Activated naive CD4-positive, alpha-beta T cell treated with anti-CD3 and anti-CD28 coated beads for 36 hours (primary cell): Measurements from ENCODE around the gene CPE. TPM values are rescaled to one million over a fixed set of nuclear protein-coding genes. Genes with fewer than 3 reads are reported as not detected.

ENCODE experiments used
- CTCF ChIA-PET: fragments of 350-600 bp; sonication (Branson Sonifier 250); formaldehyde crosslinking; loops from one replicate; lab custom pipeline; 2021; ENCODE audit warnings: antibody characterized with exemption; lab: Charles Lee
- DNase-seq: peaks from one replicate; pipeline ENCODE4 v3.0.0-alpha.2; 2020
- H3K27ac Mint-ChIP-seq: one replicate; pipeline ENCODE4 v1.8.0; 2021; ENCODE audit warnings: mild to moderate bottlenecking, mixed read lengths
- H3K27me3 Mint-ChIP-seq: one replicate; pipeline ENCODE4 v1.8.0; 2021; ENCODE audit warnings: low read depth, mixed read lengths
- H3K36me3 Mint-ChIP-seq: one replicate; pipeline ENCODE4 v1.8.0; 2021; ENCODE audit warnings: low read depth, mixed read lengths
- H3K4me1 Mint-ChIP-seq: one replicate; pipeline ENCODE4 v1.8.0; 2021; ENCODE audit warnings: low read depth, mixed read lengths
- H3K4me3 Mint-ChIP-seq: one replicate; pipeline ENCODE4 v1.8.0; 2021; ENCODE audit warnings: mild to moderate bottlenecking, moderate library complexity, mixed read lengths
- H3K9me3 Mint-ChIP-seq: one replicate; pipeline ENCODE4 v1.8.0; 2021; ENCODE audit warnings: mixed read lengths
- intact Hi-C: fragments of 100-400 bp; cut with micrococcal nuclease; formaldehyde crosslinking; loops from one replicate; pipeline ENCODE4 v1.15.1; 2023
- total RNA-seq, 2 experiments: library from RNA; stranded (reverse); gene quantifications; one replicate each; pipeline ENCODE4 v1.2.3, GENCODE V29; 2021

Gene CPE
- total RNA-seq, 2 experiments from 2014 or later: 0.10 TPM; not detected in 1

DNA sequence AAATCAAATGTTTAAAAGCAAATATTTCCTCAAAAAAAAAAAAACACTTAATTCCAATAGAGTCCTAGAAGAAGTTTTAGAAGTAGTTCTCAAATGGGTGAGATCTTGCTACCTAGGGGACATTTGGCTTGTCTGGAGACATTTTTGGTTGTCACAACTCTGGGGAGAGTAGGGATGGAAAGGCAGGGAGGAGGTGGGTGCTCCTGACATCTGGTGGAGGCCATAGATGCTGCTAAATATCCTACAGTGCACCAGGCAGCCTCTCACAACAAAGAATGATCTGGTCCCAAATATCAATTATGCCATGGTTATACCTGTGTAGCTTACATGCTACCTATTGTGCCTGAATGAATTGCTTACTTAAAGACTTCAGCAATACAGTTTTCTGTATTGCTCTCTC lies 46.8 kb downstream of the CPE start:
- H3K27me3 Mint-ChIP-seq: peaks cover 3% of the 10 kb centered on the region
- no peak overlapping the region for H3K27ac Mint-ChIP-seq
- H3K36me3 Mint-ChIP-seq: no peaks in the 10 kb centered on the region
- CTCF ChIA-PET: interaction anchor here (0.6 to 1.2 kb wide), 2 partner anchors 38 to 358 kb away, joined by 4 to 6 read pairs; no protein-coding TSS in a partner anchor
- no peak overlapping the region for H3K4me3 Mint-ChIP-seq
- intact Hi-C loops: loop anchor here (1.0 kb wide), 1 partner anchor 294 kb away; no protein-coding TSS in a partner anchor
- no peaks in the 10 kb centered on the region for H3K9me3 Mint-ChIP-seq
- DNase-seq: no peak
- H3K4me1 Mint-ChIP-seq: no peaks in the 10 kb centered on the region

DNA sequence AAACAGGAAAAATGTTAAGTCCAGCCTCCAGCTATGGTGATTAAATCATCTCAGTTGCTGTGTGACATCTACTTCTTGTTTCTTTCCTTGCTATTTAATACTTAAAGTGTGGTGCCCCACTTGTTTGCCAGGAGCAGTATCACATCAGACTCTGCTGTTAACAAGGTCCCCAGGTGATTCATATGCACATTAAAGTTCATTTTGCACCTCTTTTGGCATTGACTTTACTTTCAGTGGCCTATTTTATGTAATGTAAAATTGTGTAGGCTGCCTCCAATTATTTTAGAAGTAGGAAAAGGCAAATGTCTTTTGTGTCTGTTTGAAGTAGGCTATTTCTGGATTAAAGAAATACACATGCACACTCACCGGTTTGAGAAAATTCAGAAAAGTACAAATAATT lies 47.5 kb downstream of the CPE start:
- no peak for DNase-seq
- no peak overlapping the region for H3K27ac Mint-ChIP-seq
- no peaks in the 10 kb centered on the region for H3K4me1 Mint-ChIP-seq
- CTCF ChIA-PET: interaction anchor here (0.6 to 1.2 kb wide), 2 partner anchors 13 to 38 kb away, joined by 3 to 6 read pairs; no protein-coding TSS in a partner anchor
- H3K4me3 Mint-ChIP-seq: no peak overlapping the region
- peaks cover 3% of the 10 kb centered on the region for H3K27me3 Mint-ChIP-seq
- intact Hi-C loops: no loop called here
- no peaks in the 10 kb centered on the region for H3K36me3 Mint-ChIP-seq
- H3K9me3 Mint-ChIP-seq: no peaks in the 10 kb centered on the region

DNA sequence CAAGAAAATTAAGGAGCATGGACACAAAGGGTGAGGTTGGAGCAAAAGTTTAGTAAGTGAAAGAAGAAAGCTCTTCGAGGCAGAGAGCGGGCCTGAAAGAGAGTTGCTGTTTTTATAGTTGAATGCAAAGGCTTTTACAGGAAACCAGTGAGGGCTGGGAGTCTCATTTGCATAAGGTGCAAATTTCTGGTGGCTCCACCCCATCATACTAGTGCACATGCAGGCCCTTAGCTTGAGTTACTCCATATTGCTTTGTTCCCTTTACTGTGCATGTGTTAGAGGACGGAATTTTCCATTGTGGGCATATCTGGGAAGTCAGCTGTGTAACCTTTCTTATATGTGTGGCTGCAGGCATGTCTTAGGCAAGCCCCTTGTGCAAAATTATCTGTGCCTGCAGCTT lies 48.0 kb downstream of the CPE start:
- intact Hi-C loops: no loop called here
- CTCF ChIA-PET: interaction anchor here (0.6 to 1.2 kb wide), 2 partner anchors 12 to 37 kb away, joined by 3 to 6 read pairs; no protein-coding TSS in a partner anchor
- Mint-ChIP-seq H3K27me3 (peaks cover 3% of the 10 kb centered on the region), H3K9me3 (no peaks in the 10 kb centered on the region), H3K27ac (no peak overlapping the region), H3K4me1 (no peaks in the 10 kb centered on the region), H3K36me3 (no peaks in the 10 kb centered on the region), H3K4me3 (no peak overlapping the region)
- DNase-seq: no peak

GRCh38 chr4:165428957-165429356 lies 50.1 kb downstream of the CPE start:
- no peak overlapping the region for H3K27ac Mint-ChIP-seq
- peaks cover 3% of the 10 kb centered on the region for H3K27me3 Mint-ChIP-seq
- H3K9me3 Mint-ChIP-seq: no peaks in the 10 kb centered on the region
- DNase-seq: no peak
- no peaks in the 10 kb centered on the region for H3K4me1 Mint-ChIP-seq
- CTCF ChIA-PET: no interaction called here
- H3K4me3 Mint-ChIP-seq: no peak overlapping the region
- intact Hi-C loops: no loop called here
- no peaks in the 10 kb centered on the region for H3K36me3 Mint-ChIP-seq

GRCh38 chr4:165433529-165433928 lies 54.7 kb downstream of the CPE start:
- Mint-ChIP-seq H3K36me3 (no peaks in the 10 kb centered on the region), H3K4me3 (no peak overlapping the region), H3K27me3 (peaks cover 2% of the 10 kb centered on the region), H3K27ac (no peak overlapping the region), H3K4me1 (no peaks in the 10 kb centered on the region), H3K9me3 (no peaks in the 10 kb centered on the region)
- CTCF ChIA-PET: no interaction called here
- intact Hi-C loops: no loop called here
- DNase-seq: no peak

- Mint-ChIP-seq H3K4me3 (no peak overlapping the region), H3K27ac (no peak overlapping the region), H3K4me1 (no peaks in the 10 kb centered on the region), H3K9me3 (no peaks in the 10 kb centered on the region), H3K27me3 (no peaks in the 10 kb centered on the region), H3K36me3 (no peaks in the 10 kb centered on the region)
- intact Hi-C loops: no loop called here
- CTCF ChIA-PET: no interaction called here
- no peak for DNase-seq
Measured at GRCh38 chr4:165437691-165438090, 58.9 kb downstream of the CPE start.

DNA sequence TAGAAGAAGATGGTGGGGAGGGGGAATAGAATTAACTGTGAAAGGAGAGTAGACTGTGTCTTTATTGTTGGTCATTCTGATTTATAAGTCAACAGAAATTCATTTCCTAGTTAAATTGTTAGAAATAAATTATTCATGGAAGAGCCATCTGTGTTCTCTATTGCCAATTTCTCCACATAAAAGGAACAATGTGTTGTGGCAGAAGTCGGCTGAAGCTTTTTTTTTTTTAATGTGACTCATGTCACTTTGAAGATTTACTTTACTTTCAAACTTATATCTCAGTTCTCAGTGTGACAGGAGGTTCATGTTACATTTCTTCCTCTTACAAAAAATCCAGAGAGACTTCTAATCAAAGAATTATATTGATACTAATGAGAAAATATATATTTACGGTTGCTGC lies 60.5 kb downstream of the CPE start:
- Mint-ChIP-seq H3K36me3 (no peaks in the 10 kb centered on the region), H3K4me1 (no peaks in the 10 kb centered on the region), H3K4me3 (no peak overlapping the region), H3K27me3 (no peaks in the 10 kb centered on the region), H3K27ac (no peak overlapping the region), H3K9me3 (no peaks in the 10 kb centered on the region)
- DNase-seq: no peak
- intact Hi-C loops: no loop called here
- CTCF ChIA-PET: interaction anchor here (0.7 to 1.3 kb wide), 2 partner anchors 13 to 54 kb away, joined by 3 read pairs; no protein-coding TSS in a partner anchor

GRCh38 chr4:165439981-165440380 lies 61.2 kb downstream of the CPE start:
- no peak for DNase-seq
- Mint-ChIP-seq H3K4me1 (no peaks in the 10 kb centered on the region), H3K27ac (no peak overlapping the region), H3K27me3 (no peaks in the 10 kb centered on the region), H3K4me3 (no peak overlapping the region), H3K36me3 (no peaks in the 10 kb centered on the region), H3K9me3 (no peaks in the 10 kb centered on the region)
- intact Hi-C loops: no loop called here
- CTCF ChIA-PET: interaction anchor here (1.3 kb wide), 1 partner anchor 54 kb away, joined by 3 read pairs; no protein-coding TSS in a partner anchor

- no peak overlapping the region for H3K4me3 Mint-ChIP-seq
- no peaks in the 10 kb centered on the region for H3K36me3 Mint-ChIP-seq
- no peak for DNase-seq
- CTCF ChIA-PET: no interaction called here
- no peaks in the 10 kb centered on the region for H3K4me1 Mint-ChIP-seq
- no peak overlapping the region for H3K27ac Mint-ChIP-seq
- intact Hi-C loops: no loop called here
- H3K9me3 Mint-ChIP-seq: no peaks in the 10 kb centered on the region
- H3K27me3 Mint-ChIP-seq: no peaks in the 10 kb centered on the region
Measured at GRCh38 chr4:165440415-165441158, 61.8 kb downstream of the CPE start.

- intact Hi-C loops: no loop called here
- Mint-ChIP-seq H3K4me3 (no peak overlapping the region), H3K27ac (no peak overlapping the region), H3K9me3 (no peaks in the 10 kb centered on the region), H3K36me3 (no peaks in the 10 kb centered on the region), H3K4me1 (no peaks in the 10 kb centered on the region), H3K27me3 (no peaks in the 10 kb centered on the region)
- CTCF ChIA-PET: no interaction called here
- no peak for DNase-seq
Measured at GRCh38 chr4:165443276-165443675, 64.5 kb downstream of the CPE start.

GRCh38 chr4:165448700-165449099 lies 69.9 kb downstream of the CPE start:
- DNase-seq: no peak
- H3K4me3 Mint-ChIP-seq: no peak overlapping the region
- intact Hi-C loops: no loop called here
- H3K9me3 Mint-ChIP-seq: no peaks in the 10 kb centered on the region
- no peak overlapping the region for H3K27ac Mint-ChIP-seq
- no peaks in the 10 kb centered on the region for H3K4me1 Mint-ChIP-seq
- CTCF ChIA-PET: no interaction called here
- no peaks in the 10 kb centered on the region for H3K36me3 Mint-ChIP-seq
- no peaks in the 10 kb centered on the region for H3K27me3 Mint-ChIP-seq

DNA sequence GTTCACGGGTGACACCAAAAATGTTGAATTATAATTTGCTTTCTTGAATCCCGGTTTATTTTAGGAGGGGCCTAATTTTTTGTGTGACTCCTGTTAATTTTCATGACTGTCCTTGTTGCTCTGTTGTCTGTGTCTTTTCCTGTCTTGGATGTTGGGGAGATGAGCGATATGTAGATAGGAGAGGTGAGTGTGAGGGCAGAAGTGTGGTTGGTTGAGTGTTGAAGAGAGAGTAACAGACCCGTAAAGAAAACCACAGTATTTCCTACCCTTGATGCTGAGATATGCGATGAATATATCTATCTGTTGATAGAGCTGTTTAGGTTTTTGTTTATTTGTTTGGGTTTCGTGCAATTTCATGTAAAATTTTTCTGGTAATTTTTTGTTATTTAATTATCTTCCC lies 70.5 kb downstream of the CPE start:
- Mint-ChIP-seq H3K27ac (no peak overlapping the region), H3K27me3 (no peaks in the 10 kb centered on the region), H3K4me1 (no peaks in the 10 kb centered on the region), H3K9me3 (no peaks in the 10 kb centered on the region), H3K4me3 (no peak overlapping the region), H3K36me3 (no peaks in the 10 kb centered on the region)
- intact Hi-C loops: no loop called here
- CTCF ChIA-PET: no interaction called here
- DNase-seq: no peak

GRCh38 chr4:165450871-165451270 lies 72.1 kb downstream of the CPE start:
- CTCF ChIA-PET: no interaction called here
- Mint-ChIP-seq H3K36me3 (no peaks in the 10 kb centered on the region), H3K27ac (no peak overlapping the region), H3K27me3 (no peaks in the 10 kb centered on the region), H3K4me3 (no peak overlapping the region), H3K4me1 (no peaks in the 10 kb centered on the region), H3K9me3 (no peaks in the 10 kb centered on the region)
- no peak for DNase-seq
- intact Hi-C loops: no loop called here
